BLaER1 treated with 17β-estradiol and CSF1 and Interleukin-3, amounts not matched to agents 10 nM and 100 nM (cell line): ENCODE data around the gene SMKR1.
"Not testable (repeated sequence)": the region's sequence is repeated elsewhere in the genome, so short reads cannot be mapped to it uniquely, and the experiment has no call there.

Source experiments
- H3K27ac ChIP-seq, 11 experiments: shearing (Covaris generic); formaldehyde crosslinking; 2 replicates each; pipeline ENCODE4 v1.8.1; 2022
- H3K27me3 ChIP-seq, 11 experiments: shearing (Covaris generic); formaldehyde crosslinking; 2 replicates each; pipeline ENCODE4 v1.8.1; 2022
- H3K36me3 ChIP-seq, 11 experiments: shearing (Covaris generic); formaldehyde crosslinking; 2 replicates each; pipeline ENCODE4 v1.8.1; 2022
- H3K4me1 ChIP-seq, 10 experiments: shearing (Covaris generic); formaldehyde crosslinking; 2 replicates each; pipeline ENCODE4 v1.8.1; 2022
- H3K4me2 ChIP-seq, 11 experiments: shearing (Covaris generic); formaldehyde crosslinking; 2 replicates each; pipeline ENCODE4 v1.8.1; 2022
- H3K4me3 ChIP-seq, 10 experiments: shearing (Covaris generic); formaldehyde crosslinking; 2 replicates each; pipeline ENCODE4 v1.8.1; 2022
- H3K9ac ChIP-seq, 11 experiments: shearing (Covaris generic); formaldehyde crosslinking; 2 replicates each; pipeline ENCODE4 v1.8.1; 2022
- H3K9me3 ChIP-seq, 11 experiments: shearing (Covaris generic); formaldehyde crosslinking; replicated peaks in 1 of 11; 2 replicates each; pipeline ENCODE4 v1.8.1; 2022
- H4K20me1 ChIP-seq, 11 experiments: shearing (Covaris generic); formaldehyde crosslinking; 2 replicates each; pipeline ENCODE4 v1.8.1; 2022
- Cebpa-rat ChIP-seq, 11 experiments: shearing (Covaris generic); IDR thresholded peaks; 2 replicates each; pipeline ENCODE4 v1.8.1; 2022

The SMKR1 gene

GRCh38 chr7:129515381-129515780 lies 13.1 kb downstream of the SMKR1 start:
- Histone ChIP-seq H3K9me3 (no peaks in the 10 kb centered on the region), H3K9ac (no peak overlapping the region), H3K4me3 (no peak overlapping the region), H3K4me1 (0 out of 20 replicates have a peak, but pooled peaks cover 0 to 6% (median 0%) of the 10 kb centered on the region in 10 experiments), H3K27me3 (no peaks in the 10 kb centered on the region), H4K20me1 (no peaks in the 10 kb centered on the region), H3K4me2 (no peak overlapping the region), H3K36me3 (no peaks in the 10 kb centered on the region), H3K27ac (no peak overlapping the region)
- TF ChIP-seq Cebpa-rat (IDR thresholded peaks at IDR 0.05), result no peak

GRCh38 chr7:129517931-129518330 lies 15.6 kb downstream of the SMKR1 start:
- Histone ChIP-seq H3K4me2 (no peak overlapping the region), H3K4me3 (no peak overlapping the region), H3K9ac (no peak overlapping the region), H3K4me1 (0 out of 20 replicates have a peak, but pooled peaks cover 0 to 6% (median 0%) of the 10 kb centered on the region in 10 experiments), H3K9me3 (no peaks in the 10 kb centered on the region), H3K27ac (no peak overlapping the region), H4K20me1 (no peaks in the 10 kb centered on the region), H3K36me3 (no peaks in the 10 kb centered on the region), H3K27me3 (no peaks in the 10 kb centered on the region)
- TF ChIP-seq Cebpa-rat (IDR thresholded peaks at IDR 0.05), result no peak

- no peak for TF ChIP-seq Cebpa-rat (IDR thresholded peaks at IDR 0.05)
- peaks cover 0 to 14% (median 1%) of the 10 kb centered on the region in 10 experiments; a peak in 8 of 20 replicates for H3K4me1 ChIP-seq
- H3K9me3 ChIP-seq, result no peaks in the 10 kb centered on the region
- H4K20me1 ChIP-seq, result no peaks in the 10 kb centered on the region
- H3K36me3 ChIP-seq, result no peaks in the 10 kb centered on the region
- no peak overlapping the region for H3K4me2 ChIP-seq
- no peak overlapping the region for H3K27ac ChIP-seq
- no peak overlapping the region for H3K4me3 ChIP-seq
- H3K27me3 ChIP-seq, result no peaks in the 10 kb centered on the region
- H3K9ac ChIP-seq, result no peak overlapping the region
These were observed 17.1 kb downstream of the SMKR1 start for GRCh38 chr7:129519464-129519863.

- Histone ChIP-seq H3K4me3 (no peak overlapping the region), H3K9me3 (no peaks in the 10 kb centered on the region), H3K36me3 (no peaks in the 10 kb centered on the region), H3K4me2 (no peak overlapping the region), H4K20me1 (no peaks in the 10 kb centered on the region), H3K27ac (no peak overlapping the region), H3K9ac (no peak overlapping the region), H3K4me1 (peaks cover 0 to 21% (median 3%) of the 10 kb centered on the region in 10 experiments; a peak in 8 of 20 replicates), H3K27me3 (no peaks in the 10 kb centered on the region)
- TF ChIP-seq Cebpa-rat (IDR thresholded peaks at IDR 0.05), result no peak
These were observed 20.0 kb downstream of the SMKR1 start for GRCh38 chr7:129522088-129522970.

GRCh38 chr7:129522971-129523340 lies 20.6 kb downstream of the SMKR1 start:
- Histone ChIP-seq H3K4me1 (peaks cover 0 to 18% (median 3%) of the 10 kb centered on the region in 10 experiments; a peak in 8 of 20 replicates), H3K4me2 (no peak overlapping the region), H3K36me3 (no peaks in the 10 kb centered on the region), H3K27ac (no peak overlapping the region), H3K4me3 (no peak overlapping the region), H3K27me3 (no peaks in the 10 kb centered on the region), H3K9ac (no peak overlapping the region), H3K9me3 (no peaks in the 10 kb centered on the region), H4K20me1 (no peaks in the 10 kb centered on the region)
- TF ChIP-seq Cebpa-rat (IDR thresholded peaks at IDR 0.05), result no peak

- Histone ChIP-seq H3K9ac (no peak overlapping the region), H3K27me3 (no peaks in the 10 kb centered on the region), H3K27ac (no peak overlapping the region), H3K9me3 (no peaks in the 10 kb centered on the region), H3K4me3 (no peak overlapping the region), H3K4me2 (peak overlapping the region in 2 of 11 experiments; percentile 33 to 38; a peak in 2 of 22 replicates), H3K36me3 (no peaks in the 10 kb centered on the region), H4K20me1 (no peaks in the 10 kb centered on the region), H3K4me1 (peaks cover 0 to 15% (median 3%) of the 10 kb centered on the region in 10 experiments; a peak in 8 of 20 replicates)
- TF ChIP-seq Cebpa-rat (IDR thresholded peaks at IDR 0.05), result no peak
These were observed 21.6 kb downstream of the SMKR1 start for GRCh38 chr7:129523924-129524323.

- H3K27me3 ChIP-seq, H3K4me3 ChIP-seq, H3K9ac ChIP-seq, H4K20me1 ChIP-seq, H3K27ac ChIP-seq, H3K9me3 ChIP-seq, H3K36me3 ChIP-seq: not testable (repeated sequence)
- peaks cover 0 to 15% (median 3%) of the 10 kb centered on the region in 10 experiments; a peak in 8 of 20 replicates for H3K4me1 ChIP-seq
- H3K4me2 ChIP-seq, result peak overlapping the region in 5 of 11 experiments; percentile 33 to 44 (median 38); a peak in 9 of 22 replicates
- TF ChIP-seq Cebpa-rat (IDR thresholded peaks at IDR 0.05), result peak in 8 of 11 experiments; percentile 26 to 66 (median 57); a peak in 11 of 22 replicates
These were observed 22.1 kb downstream of the SMKR1 start for GRCh38 chr7:129524405-129524804.

GRCh38 chr7:129525225-129525862 lies 23.0 kb downstream of the SMKR1 start:
- no peaks in the 10 kb centered on the region for H3K27me3 ChIP-seq
- no peak overlapping the region for H3K4me3 ChIP-seq
- TF ChIP-seq Cebpa-rat (IDR thresholded peaks at IDR 0.05), result no peak
- peak overlapping the region in 1 of 11 experiments; percentile 3; a peak in 2 of 22 replicates for H3K27ac ChIP-seq
- H3K9me3 ChIP-seq, result no peaks in the 10 kb centered on the region
- no peak overlapping the region for H3K9ac ChIP-seq
- H3K36me3 ChIP-seq, result no peaks in the 10 kb centered on the region
- H3K4me2 ChIP-seq, result peak overlapping the region in 3 of 11 experiments; percentile 2 to 21 (median 18); a peak in 3 of 22 replicates
- H3K4me1 ChIP-seq, result peaks cover 0 to 17% (median 3%) of the 10 kb centered on the region in 10 experiments; a peak in 8 of 20 replicates
- H4K20me1 ChIP-seq, result no peaks in the 10 kb centered on the region

GRCh38 chr7:129529643-129530042 lies 27.3 kb downstream of the SMKR1 start:
- H3K4me1 ChIP-seq, result peaks cover 0 to 21% (median under 1%) of the 10 kb centered on the region in 10 experiments; a peak in 6 of 20 replicates
- no peak overlapping the region for H3K9ac ChIP-seq
- H3K36me3 ChIP-seq, result no peaks in the 10 kb centered on the region
- no peaks in the 10 kb centered on the region for H4K20me1 ChIP-seq
- H3K27me3 ChIP-seq, result no peaks in the 10 kb centered on the region
- H3K9me3 ChIP-seq, result no peaks in the 10 kb centered on the region
- TF ChIP-seq Cebpa-rat (IDR thresholded peaks at IDR 0.05), result no peak
- no peak overlapping the region for H3K27ac ChIP-seq
- H3K4me2 ChIP-seq, result no peak overlapping the region
- no peak overlapping the region for H3K4me3 ChIP-seq
